GM21717 (cell line): ENCODE data around the gene NAT10.

ENCODE experiments used
- ATAC-seq: cut with Tn5 transposase; IDR thresholded peaks from one replicate; pipeline ENCODE4 v1.9.1; 2021; ENCODE audit warnings: mild to moderate bottlenecking, moderate library complexity; ENCODE audit not compliant: unreplicated experiment

The NAT10 gene

DNA sequence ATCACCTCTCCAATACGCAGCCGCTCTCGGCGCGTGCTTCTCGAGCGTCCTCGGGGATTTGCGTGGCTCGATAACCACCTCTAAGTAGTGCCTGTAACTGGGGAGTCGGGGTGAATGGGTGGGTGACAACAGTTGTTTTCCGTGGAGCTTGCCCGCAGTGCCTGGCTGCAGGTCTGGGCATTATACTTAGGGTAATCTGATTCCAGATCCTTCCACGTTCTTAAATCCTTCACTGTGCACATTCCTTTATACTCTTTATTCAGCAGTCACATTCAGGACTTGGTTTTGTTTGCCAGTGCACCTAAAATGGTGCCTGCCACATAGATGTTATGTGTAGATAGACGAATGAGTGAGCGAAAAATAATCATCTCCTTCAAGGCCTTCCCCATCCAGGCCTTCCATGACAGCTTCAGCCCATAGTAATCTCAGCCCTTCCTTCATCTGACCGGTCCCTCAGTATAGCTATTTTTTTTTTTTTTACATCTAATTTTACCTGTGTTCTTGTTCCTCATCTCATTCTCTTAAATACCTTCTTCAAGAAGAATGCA, 602 bp downstream of the NAT10 start:
- ATAC-seq: no peak

DNA sequence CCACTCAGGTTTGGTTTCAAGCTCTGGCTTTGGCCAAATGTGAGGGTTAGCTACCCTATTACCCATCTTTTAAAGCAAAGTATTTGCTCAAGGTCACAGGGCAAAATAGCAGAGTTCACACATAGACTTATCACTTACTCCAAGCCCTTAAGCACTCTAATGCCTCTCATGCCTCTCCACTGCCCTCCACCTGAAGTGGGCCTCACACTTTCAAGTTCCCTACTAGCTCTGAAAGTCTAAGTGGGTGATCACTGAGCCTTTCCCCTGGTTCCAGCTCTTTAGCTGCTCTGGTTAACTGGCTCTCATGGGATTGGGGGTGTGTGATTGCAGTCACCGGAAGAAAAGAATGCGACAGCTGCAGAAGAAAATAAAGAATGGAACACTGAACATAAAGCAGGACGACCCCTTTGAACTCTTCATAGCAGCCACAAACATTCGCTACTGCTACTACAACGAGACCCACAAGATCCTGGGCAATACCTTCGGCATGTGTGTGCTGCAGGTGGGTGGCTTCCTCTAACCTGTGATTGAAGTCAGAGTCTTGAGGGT, 6.4 kb downstream of the NAT10 start:
- no peak for ATAC-seq

DNA sequence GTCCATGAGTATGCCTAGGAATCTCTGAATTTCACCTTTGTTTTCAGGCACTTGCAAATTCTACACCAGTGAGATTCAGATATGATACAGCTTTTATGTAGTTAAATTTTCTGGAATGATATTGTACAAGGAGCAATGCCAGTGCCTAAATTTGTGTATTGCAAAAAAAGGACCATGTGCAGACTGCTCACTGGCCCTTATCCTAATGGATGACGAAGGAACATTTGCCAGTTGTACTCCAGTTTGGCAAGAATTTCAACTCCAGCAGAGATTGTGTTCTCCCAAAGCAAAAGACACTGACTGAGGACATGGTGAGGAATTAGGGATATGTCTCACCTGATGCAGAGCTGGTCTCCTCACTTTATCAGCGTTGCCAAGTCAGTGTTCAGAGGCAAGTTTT, 8.6 kb downstream of the NAT10 start:
- no peak for ATAC-seq

DNA sequence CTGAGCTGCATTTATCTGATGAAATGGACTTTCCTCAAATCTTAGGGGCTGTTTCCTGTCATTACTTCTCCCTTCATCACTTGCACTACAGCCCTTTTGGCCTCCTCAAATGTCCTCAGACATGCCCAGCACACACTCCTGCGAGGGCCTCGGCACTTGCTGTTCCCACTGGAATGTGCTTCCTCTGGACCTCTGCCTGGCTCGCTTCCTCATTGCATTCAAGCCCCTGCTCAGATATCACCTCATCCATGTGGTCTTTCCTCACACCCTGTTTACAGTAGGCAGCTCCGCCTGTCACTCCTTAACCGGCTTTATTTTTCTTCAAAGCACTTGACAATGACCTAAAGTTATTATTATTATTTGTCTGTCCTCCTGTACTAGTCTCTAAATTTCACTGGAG, 9.0 kb downstream of the NAT10 start:
- ATAC-seq: no peak

DNA sequence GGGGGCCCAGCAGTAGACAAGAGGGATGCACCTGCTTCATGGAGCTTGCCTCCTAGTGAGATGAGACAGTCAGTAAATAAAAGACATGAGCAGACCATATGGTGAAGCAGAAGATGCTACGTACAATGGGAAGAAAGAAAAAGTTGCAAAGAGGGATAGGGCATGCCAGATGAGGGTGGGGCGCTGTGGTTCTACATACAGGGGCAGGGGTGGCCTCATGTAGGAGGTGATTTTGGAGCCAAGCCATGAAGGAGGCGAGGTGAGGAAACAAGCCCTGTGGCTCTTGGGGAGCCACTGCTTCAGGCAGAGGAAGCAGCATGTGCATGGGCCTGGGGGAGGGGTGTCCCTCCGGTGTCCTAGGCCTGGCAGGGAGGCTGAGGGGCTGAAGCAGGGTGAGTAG, 15.2 kb downstream of the NAT10 start:
- ATAC-seq: no peak

GRCh38 chr11:34124885-34125668, 19.6 kb downstream of the NAT10 start:
- ATAC-seq: no peak

- ATAC-seq: no peak
Observed at GRCh38 chr11:34126959-34127848, 21.8 kb downstream of the NAT10 start.

DNA sequence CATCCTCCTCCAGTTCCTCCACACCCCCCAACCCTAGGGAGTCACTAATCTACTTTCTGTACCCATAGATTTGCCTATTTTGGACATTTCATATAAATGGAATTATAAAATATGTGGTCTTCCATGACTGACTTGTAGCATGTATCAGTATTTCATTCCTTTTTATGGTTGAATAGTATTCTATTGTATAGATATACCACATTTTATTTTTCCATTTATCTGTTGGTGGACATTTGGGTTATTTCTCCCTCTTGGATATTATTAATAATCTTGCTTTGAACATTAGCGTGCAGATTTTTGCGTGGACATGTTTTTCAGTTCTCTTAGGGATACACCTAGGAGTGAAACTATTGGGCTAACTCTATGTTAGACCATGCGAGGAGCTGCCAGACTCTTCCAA, 23.4 kb downstream of the NAT10 start:
- ATAC-seq: no peak

DNA sequence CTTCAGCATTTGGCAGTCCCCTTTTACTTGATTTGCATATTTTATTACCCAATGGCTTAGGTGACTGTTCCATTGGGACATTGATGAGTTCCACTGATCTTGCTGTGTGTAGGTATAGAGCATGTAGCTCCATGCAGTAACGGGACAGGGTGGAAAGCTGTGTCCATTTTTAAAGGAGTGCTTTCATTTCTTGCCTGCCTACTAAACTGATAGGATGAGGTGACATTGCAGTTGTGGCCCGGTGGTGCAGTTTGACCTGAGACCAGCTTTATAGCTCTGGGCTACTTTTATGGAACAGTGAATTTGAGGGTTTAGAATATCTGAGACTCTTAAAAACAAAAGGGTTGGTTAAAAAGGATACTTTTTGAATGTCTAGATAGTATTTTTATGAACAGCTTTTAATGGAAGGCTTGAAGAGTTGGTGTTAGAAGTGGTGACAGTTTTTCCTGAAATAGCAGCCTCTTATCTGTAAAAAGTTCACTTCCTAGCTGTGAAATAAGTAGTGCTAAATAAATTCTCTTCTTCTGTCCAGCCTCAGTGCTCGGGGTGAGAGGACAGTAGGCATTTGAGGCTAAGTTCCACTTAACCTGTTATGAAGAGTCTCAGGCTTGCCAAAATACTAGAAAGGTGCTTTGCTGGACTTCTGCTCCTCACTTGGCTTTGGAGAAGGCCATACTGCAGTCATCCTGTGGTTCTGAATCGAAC, 27.0 kb downstream of the NAT10 start:
- ATAC-seq: no peak

- ATAC-seq: no peak
Observed at GRCh38 chr11:34134765-34135164, 29.3 kb downstream of the NAT10 start.

DNA sequence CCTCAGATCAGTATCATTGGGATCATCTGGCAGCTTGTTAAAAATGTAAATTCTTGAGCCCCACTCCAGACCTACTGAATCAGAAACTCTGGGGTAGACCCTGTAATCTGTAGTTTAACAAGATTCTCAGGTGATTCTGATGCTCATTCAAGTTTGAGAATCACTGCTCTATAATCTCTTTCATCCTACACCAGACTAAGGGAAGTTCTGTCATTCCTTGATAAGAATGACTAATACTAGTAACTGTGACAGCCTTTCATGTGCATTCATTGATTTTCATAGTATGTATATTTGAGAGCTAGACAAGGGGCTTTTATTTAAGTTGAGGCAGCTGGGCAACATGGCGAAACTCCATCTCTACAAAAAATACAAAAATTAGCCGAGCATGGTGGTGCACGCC, 30.0 kb downstream of the NAT10 start:
- ATAC-seq: no peak

GRCh38 chr11:34136420-34136819, 31.0 kb downstream of the NAT10 start:
- no peak for ATAC-seq

DNA sequence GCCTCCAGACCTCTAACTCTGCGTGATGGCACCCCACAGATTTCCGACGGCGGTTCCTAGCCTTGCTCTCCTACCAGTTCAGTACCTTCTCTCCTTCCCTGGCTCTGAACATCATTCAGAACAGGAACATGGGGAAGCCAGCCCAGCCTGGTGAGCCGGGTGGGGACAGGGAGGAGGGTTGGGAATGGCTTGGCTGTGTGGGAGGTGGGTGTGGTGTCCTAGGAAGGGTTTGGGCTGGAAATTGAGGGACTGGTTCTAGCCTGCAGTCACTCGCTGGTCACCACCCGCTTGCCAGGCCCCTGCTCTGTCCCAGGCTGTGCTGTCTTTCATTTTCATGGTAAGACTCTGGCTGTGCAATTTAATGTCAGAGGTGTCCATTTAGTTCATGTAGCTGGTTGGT, 33.9 kb downstream of the NAT10 start:
- no peak for ATAC-seq

- ATAC-seq: no peak
Observed at GRCh38 chr11:34140149-34140548, 34.7 kb downstream of the NAT10 start.

DNA sequence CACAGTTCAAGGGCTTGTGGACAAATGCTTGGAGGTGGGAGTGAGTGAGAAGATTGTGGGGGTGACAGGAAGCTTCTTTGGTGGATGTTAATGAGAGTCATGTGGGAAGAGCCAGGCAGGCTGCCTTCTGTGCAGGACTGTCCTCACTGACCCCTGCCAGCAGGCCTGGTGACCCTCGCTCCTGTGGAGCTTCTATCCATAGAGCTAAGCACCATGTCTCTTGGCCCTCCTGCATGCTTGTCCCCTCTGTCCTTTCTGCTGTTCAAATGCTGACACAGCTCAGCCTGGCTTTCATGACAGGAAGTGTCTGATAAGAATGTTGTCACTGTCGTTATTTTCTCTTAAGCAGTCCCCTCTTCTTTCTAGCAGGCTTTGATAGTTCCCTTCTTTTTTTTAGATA, 37.6 kb downstream of the NAT10 start:
- no peak for ATAC-seq

DNA sequence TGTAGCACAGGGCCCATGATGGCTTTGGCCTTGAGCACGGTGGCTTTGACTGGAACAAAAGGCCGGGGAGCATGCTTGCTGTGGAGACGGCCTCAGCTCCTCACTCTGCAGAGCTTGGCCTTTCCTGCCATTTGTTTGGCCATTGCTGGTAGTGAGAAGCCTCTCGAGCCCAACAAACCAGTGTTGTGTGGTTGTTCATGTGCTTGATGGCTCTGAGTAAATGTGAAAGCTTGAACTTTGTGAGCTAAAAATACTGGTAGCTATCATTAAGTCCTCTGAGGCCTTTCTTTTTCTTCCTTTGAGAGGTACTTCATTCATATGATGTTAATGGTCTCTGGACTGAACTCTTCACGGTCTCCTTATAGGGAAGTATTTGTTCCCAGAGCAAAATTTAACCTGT, 39.6 kb downstream of the NAT10 start:
- peak; percentile 48 for ATAC-seq

GRCh38 chr11:34145847-34146381, 40.5 kb downstream of the NAT10 start:
- no peak for ATAC-seq

GRCh38 chr11:34146411-34146810, 41.0 kb downstream of the NAT10 start:
- ATAC-seq: no peak

- no peak for ATAC-seq
Observed at GRCh38 chr11:34146866-34147265, 41.4 kb downstream of the NAT10 start.

DNA sequence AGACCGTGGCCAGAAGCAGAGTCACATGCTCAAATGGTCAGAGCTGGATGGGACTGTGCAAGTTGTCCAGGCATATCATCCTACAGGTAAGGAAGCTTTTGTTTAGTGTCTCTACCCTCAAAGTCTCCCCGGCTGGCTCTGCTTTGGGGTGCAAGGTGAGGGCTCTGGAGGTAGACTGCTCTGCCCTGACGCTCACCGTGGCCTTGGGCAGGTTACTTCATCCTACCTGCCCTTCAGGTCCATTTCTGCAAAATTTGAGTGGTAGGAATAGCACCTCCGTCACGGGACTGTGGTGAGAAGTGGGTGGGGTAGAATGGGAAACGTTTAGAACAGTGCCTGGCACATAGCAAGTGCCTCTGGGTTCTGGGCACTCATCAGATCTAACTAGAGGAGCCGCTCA, 42.2 kb downstream of the NAT10 start:
- no peak for ATAC-seq
